HEK293 (cell line): ENCODE data around the gene CIDEA.

Experiments
- CTCF ChIA-PET: fragments of 350-600 bp; formaldehyde crosslinking; extraction: SDS; loops from one replicate; lab custom pipeline; 2021; ENCODE audit warnings: antibody characterized with exemption; lab: Yijun Ruan, JAX
- POLR2A ChIA-PET: fragments of 300-600 bp; formaldehyde crosslinking; extraction: SDS; loops from one replicate; lab custom pipeline; 2020; ENCODE audit warnings: antibody characterized with exemption, inconsistent platforms; lab: Yijun Ruan, JAX
- H3K27ac ChIP-seq: fragments of 200-500 bp; sonication (Bioruptor generic); 2 replicates; pipeline ENCODE4 v1.5.1; 2014; ENCODE audit warnings: low read depth, low read length, control low read depth, inconsistent platforms; ENCODE audit errors: extremely low read depth
- H3K36me3 ChIP-seq, 2 experiments: fragments of 200-500 bp in 1 of 2; sonication (Bioruptor generic) in 1 of 2; 1 replicate in 1 of 2; 2 replicates in 1 of 2; pipeline ENCODE4 v1.5.1; 2014 to 2017; ENCODE audit warnings: inconsistent platforms in 2 of 2, low read length in 2 of 2; ENCODE audit not compliant: control insufficient read depth in 2 of 2, insufficient read depth in 1 of 2
- H3K4me1 ChIP-seq: fragments of 200-500 bp; sonication (Bioruptor generic); 2 replicates; pipeline ENCODE4 v1.5.1; 2014; ENCODE audit warnings: mild to moderate bottlenecking, low read length, inconsistent platforms; ENCODE audit not compliant: control insufficient read depth, insufficient read depth
- H3K4me3 ChIP-seq: 2 replicates; pipeline ENCODE4 v1.5.1; 2011; ENCODE audit warnings: low read depth, mild to moderate bottlenecking, control low read depth, low read length, moderate library complexity
- H3K9me3 ChIP-seq: fragments of 200-500 bp; sonication (Bioruptor generic); 2 replicates; pipeline ENCODE4 v1.5.1; 2014; ENCODE audit warnings: low read depth, low read length, inconsistent platforms; ENCODE audit not compliant: control insufficient read depth, insufficient read depth
- SP7 ChIP-seq: fragments of 450-650 bp; formaldehyde crosslinking; IDR thresholded peaks from 2 replicates; pipeline ENCODE4 v1.5.1; 2016; ENCODE audit warnings: missing biosample characterization, missing genetic modification characterization
- ZBTB21 ChIP-seq: fragments of 450-650 bp; formaldehyde crosslinking; IDR thresholded peaks from 2 replicates; pipeline ENCODE4 v1.5.1; 2017; ENCODE audit warnings: missing biosample characterization, missing genetic modification characterization
- ZFP37 ChIP-seq: fragments of 450-650 bp; formaldehyde crosslinking; IDR thresholded peaks from 2 replicates; pipeline ENCODE4 v1.5.1; 2016; ENCODE audit warnings: missing biosample characterization, missing genetic modification characterization
- ZFP69B ChIP-seq: fragments of 450-650 bp; formaldehyde crosslinking; IDR thresholded peaks from 2 replicates; pipeline ENCODE4 v1.5.1; 2016; ENCODE audit warnings: missing biosample characterization, missing genetic modification characterization
- ZNF169 ChIP-seq: fragments of 450-650 bp; formaldehyde crosslinking; IDR thresholded peaks from 2 replicates; pipeline ENCODE4 v1.5.1; 2016; ENCODE audit warnings: missing biosample characterization, missing genetic modification characterization
- ZNF416 ChIP-seq: fragments of 450-650 bp; formaldehyde crosslinking; IDR thresholded peaks from 2 replicates; pipeline ENCODE4 v1.5.1; 2016; ENCODE audit warnings: missing biosample characterization, missing genetic modification characterization
- ZNF544 ChIP-seq: fragments of 450-650 bp; formaldehyde crosslinking; IDR thresholded peaks from 2 replicates; pipeline ENCODE4 v1.5.0; 2017; ENCODE audit warnings: missing biosample characterization, missing genetic modification characterization
- ZNF548 ChIP-seq: fragments of 450-650 bp; formaldehyde crosslinking; IDR thresholded peaks from 2 replicates; pipeline ENCODE4 v1.5.1; 2016; ENCODE audit warnings: missing biosample characterization, missing genetic modification characterization
- ZNF555 ChIP-seq: fragments of 450-650 bp; formaldehyde crosslinking; conservative IDR thresholded peaks from 2 replicates; pipeline ENCODE4 v1.5.1; 2017; ENCODE audit warnings: missing biosample characterization, mild to moderate bottlenecking, missing genetic modification characterization, inconsistent platforms
- ZNF791 ChIP-seq: fragments of 450-650 bp; formaldehyde crosslinking; IDR thresholded peaks from 2 replicates; pipeline ENCODE4 v1.5.1; 2016; ENCODE audit warnings: missing biosample characterization, missing genetic modification characterization
- TF ChIP-seq, protein P1 (sequence below): fragments of 450-650 bp; formaldehyde crosslinking; IDR thresholded peaks from 2 replicates; pipeline ENCODE4 v1.5.1; 2016; ENCODE audit warnings: missing biosample characterization, missing genetic modification characterization
- TF ChIP-seq, protein P2 (sequence below): fragments of 450-650 bp; formaldehyde crosslinking; IDR thresholded peaks from 2 replicates; pipeline ENCODE4 v1.5.0; 2017; ENCODE audit warnings: missing biosample characterization, missing genetic modification characterization, borderline replicate concordance
- TF ChIP-seq, protein P3 (sequence below): fragments of 450-650 bp; formaldehyde crosslinking; optimal IDR thresholded peaks from 2 replicates; pipeline ENCODE3; 2016; ENCODE audit warnings: missing biosample characterization, mild to moderate bottlenecking, missing genetic modification characterization
- TF ChIP-seq, protein P4 (sequence below): fragments of 450-650 bp; formaldehyde crosslinking; conservative IDR thresholded peaks from 2 replicates; pipeline ENCODE4 v1.5.1; 2016; ENCODE audit warnings: low read depth, missing biosample characterization, missing genetic modification characterization
- TF ChIP-seq, protein P5 (sequence below): fragments of 450-650 bp; formaldehyde crosslinking; IDR thresholded peaks from 2 replicates; pipeline ENCODE4 v1.5.1; 2016; ENCODE audit warnings: missing biosample characterization, missing genetic modification characterization

Gene CIDEA

DNA sequence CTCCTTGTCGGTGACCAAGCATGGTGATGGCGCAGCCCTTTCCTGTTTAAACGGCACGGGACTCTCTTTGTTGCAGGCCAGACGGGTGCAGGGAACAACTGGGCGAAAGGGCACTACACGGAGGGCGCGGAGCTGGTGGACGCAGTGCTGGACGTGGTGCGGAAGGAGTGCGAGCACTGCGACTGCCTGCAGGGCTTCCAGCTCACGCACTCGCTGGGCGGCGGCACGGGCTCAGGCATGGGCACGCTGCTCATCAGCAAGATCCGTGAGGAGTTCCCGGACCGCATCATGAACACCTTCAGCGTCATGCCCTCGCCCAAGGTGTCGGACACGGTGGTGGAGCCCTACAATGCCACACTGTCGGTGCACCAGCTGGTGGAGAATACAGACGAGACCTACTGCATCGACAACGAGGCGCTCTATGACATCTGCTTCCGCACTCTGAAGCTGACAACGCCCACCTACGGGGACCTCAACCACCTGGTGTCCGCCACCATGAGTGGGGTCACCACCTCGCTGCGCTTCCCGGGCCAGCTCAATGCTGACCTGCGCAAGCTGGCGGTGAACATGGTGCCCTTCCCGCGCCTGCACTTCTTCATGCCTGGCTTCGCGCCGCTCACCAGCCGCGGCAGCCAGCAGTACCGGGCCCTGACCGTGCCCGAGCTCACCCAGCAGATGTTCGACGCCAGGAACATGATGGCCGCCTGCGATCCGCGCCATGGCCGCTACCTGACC is 71.0 kb downstream of the CIDEA start:
- peaks cover 2% of the 10 kb centered on the region; the same call in 1 of the 2 replicates for H3K4me1 ChIP-seq
- H3K4me3 ChIP-seq: no peak overlapping the region
- ChIA-PET POLR2A (interaction anchor here (0.5 to 1.5 kb wide), 2 partner anchors 11 to 356 kb away, joined by 3 to 6 read pairs; no protein-coding TSS in a partner anchor), CTCF (interaction anchor here (0.6 to 1.0 kb wide), 5 partner anchors 8 to 59 kb away, joined by 3 to 5 read pairs (median 3); no protein-coding TSS in a partner anchor)
- H3K9me3 ChIP-seq: no peaks in the 10 kb centered on the region
- H3K27ac ChIP-seq: no peak overlapping the region
- peaks cover 39 to 70% of the 10 kb centered on the region in 2 experiments for H3K36me3 ChIP-seq
- TF ChIP-seq, protein P1, sequence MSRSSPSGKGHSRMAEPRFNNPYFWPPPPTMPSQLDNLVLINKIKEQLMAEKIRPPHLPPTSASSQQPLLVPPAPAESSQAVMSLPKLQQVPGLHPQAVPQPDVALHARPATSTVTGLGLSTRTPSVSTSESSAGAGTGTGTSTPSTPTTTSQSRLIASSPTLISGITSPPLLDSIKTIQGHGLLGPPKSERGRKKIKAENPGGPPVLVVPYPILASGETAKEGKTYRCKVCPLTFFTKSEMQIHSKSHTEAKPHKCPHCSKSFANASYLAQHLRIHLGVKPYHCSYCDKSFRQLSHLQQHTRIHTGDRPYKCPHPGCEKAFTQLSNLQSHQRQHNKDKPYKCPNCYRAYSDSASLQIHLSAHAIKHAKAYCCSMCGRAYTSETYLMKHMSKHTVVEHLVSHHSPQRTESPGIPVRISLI (tag by site-specific recombination): no peak
- TF ChIP-seq, protein P2, sequence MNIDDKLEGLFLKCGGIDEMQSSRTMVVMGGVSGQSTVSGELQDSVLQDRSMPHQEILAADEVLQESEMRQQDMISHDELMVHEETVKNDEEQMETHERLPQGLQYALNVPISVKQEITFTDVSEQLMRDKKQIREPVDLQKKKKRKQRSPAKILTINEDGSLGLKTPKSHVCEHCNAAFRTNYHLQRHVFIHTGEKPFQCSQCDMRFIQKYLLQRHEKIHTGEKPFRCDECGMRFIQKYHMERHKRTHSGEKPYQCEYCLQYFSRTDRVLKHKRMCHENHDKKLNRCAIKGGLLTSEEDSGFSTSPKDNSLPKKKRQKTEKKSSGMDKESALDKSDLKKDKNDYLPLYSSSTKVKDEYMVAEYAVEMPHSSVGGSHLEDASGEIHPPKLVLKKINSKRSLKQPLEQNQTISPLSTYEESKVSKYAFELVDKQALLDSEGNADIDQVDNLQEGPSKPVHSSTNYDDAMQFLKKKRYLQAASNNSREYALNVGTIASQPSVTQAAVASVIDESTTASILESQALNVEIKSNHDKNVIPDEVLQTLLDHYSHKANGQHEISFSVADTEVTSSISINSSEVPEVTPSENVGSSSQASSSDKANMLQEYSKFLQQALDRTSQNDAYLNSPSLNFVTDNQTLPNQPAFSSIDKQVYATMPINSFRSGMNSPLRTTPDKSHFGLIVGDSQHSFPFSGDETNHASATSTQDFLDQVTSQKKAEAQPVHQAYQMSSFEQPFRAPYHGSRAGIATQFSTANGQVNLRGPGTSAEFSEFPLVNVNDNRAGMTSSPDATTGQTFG (tag by site-specific recombination): no peak
- no peak for TF ChIP-seq ZBTB21

DNA sequence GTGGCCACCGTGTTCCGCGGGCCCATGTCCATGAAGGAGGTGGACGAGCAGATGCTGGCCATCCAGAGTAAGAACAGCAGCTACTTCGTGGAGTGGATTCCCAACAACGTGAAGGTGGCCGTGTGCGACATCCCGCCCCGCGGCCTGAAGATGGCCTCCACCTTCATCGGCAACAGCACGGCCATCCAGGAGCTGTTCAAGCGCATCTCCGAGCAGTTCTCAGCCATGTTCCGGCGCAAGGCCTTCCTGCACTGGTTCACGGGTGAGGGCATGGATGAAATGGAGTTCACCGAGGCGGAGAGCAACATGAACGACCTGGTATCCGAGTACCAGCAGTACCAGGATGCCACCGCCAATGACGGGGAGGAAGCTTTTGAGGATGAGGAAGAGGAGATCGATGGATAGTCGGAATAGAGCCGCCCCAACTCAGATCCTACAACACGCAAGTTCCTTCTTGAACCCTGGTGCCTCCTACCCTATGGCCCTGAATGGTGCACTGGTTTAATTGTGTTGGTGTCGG is 71.6 kb downstream of the CIDEA start:
- Histone ChIP-seq H3K4me3 (no peak overlapping the region), H3K27ac (no peak overlapping the region), H3K9me3 (no peaks in the 10 kb centered on the region), H3K4me1 (peaks cover 2% of the 10 kb centered on the region; the same call in 1 of the 2 replicates), H3K36me3 (peaks cover 40 to 67% of the 10 kb centered on the region in 2 experiments)
- ChIA-PET POLR2A (interaction anchor here (1.5 kb wide), 1 partner anchor 12 kb away, joined by 3 read pairs; no protein-coding TSS in a partner anchor), CTCF (interaction anchor here (0.6 to 1.0 kb wide), 4 partner anchors 8 to 48 kb away, joined by 3 to 5 read pairs (median 3); no protein-coding TSS in a partner anchor)
- TF ChIP-seq ZFP37 (tag by site-specific recombination) (no peak), ZNF169 (tag by site-specific recombination) (no peak), ZNF555 (tag by site-specific recombination) (no peak)
- TF ChIP-seq, protein P3, sequence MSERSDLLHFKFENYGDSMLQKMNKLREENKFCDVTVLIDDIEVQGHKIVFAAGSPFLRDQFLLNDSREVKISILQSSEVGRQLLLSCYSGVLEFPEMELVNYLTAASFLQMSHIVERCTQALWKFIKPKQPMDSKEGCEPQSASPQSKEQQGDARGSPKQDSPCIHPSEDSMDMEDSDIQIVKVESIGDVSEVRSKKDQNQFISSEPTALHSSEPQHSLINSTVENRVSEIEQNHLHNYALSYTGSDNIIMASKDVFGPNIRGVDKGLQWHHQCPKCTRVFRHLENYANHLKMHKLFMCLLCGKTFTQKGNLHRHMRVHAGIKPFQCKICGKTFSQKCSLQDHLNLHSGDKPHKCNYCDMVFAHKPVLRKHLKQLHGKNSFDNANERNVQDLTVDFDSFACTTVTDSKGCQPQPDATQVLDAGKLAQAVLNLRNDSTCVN (tag by site-specific recombination): no peak

DNA sequence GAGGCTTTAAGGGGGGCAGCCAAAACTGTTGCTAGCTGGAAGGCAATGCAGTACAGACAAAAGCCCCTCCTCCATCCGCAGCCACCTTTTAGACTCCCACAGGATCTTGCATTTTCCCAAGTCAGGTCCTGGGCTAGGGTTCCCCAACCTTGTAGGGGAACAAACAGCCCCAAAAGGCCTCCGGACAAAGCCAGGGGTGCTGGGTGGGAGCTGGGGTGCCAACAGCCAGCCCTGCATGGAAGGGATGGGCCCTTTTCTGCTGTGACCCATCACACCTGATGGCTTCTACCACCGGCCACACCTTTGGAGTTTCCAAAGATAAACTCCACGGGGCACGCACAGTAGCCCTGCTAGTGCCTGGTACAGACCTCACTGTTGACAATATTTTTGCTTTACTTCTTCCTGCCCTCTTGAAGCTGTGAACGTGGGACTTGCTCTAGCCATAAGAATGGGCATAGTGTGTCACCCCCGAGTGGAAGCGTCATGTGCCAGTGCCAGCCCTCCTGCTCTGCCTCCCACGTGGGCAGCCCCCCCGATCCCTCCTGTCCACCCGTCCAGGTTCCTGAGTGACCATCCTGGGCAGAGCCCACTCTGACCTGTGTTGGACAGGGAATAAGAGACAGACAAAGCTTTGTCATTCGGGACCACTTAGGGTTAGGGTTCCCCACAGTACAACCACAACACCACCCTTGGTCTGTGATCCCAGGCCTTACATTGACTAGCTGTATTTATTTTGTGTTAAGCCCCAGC is 72.7 kb downstream of the CIDEA start:
- CTCF ChIA-PET: interaction anchor here (0.6 to 2.9 kb wide), 20 partner anchors 9 to 608 kb away, joined by 3 to 101 read pairs (median 6); partner anchors contain the start of gene TUBB6
- no peak for TF ChIP-seq ZFP69B (tag by site-specific recombination)
- TF ChIP-seq, protein P4, sequence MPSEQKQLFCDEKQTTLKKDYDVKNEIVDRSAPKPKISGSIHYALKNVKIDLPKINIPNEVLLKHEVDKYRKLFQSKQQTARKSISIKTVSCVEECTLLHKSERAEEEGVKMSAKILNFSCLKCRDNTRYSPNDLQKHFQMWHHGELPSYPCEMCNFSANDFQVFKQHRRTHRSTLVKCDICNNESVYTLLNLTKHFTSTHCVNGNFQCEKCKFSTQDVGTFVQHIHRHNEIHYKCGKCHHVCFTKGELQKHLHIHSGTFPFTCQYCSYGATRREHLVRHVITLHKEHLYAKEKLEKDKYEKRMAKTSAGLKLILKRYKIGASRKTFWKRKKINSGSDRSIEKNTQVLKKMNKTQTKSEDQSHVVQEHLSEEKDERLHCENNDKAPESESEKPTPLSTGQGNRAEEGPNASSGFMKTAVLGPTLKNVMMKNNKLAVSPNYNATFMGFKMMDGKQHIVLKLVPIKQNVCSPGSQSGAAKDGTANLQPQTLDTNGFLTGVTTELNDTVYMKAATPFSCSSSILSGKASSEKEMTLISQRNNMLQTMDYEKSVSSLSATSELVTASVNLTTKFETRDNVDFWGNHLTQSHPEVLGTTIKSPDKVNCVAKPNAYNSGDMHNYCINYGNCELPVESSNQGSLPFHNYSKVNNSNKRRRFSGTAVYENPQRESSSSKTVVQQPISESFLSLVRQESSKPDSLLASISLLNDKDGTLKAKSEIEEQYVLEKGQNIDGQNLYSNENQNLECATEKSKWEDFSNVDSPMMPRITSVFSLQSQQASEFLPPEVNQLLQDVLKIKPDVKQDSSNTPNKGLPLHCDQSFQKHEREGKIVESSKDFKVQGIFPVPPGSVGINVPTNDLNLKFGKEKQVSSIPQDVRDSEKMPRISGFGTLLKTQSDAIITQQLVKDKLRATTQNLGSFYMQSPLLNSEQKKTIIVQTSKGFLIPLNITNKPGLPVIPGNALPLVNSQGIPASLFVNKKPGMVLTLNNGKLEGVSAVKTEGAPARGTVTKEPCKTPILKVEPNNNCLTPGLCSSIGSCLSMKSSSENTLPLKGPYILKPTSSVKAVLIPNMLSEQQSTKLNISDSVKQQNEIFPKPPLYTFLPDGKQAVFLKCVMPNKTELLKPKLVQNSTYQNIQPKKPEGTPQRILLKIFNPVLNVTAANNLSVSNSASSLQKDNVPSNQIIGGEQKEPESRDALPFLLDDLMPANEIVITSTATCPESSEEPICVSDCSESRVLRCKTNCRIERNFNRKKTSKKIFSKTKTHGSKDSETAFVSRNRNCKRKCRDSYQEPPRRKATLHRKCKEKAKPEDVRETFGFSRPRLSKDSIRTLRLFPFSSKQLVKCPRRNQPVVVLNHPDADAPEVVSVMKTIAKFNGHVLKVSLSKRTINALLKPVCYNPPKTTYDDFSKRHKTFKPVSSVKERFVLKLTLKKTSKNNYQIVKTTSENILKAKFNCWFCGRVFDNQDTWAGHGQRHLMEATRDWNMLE (tag by site-specific recombination): no peak
- TF ChIP-seq ZNF544 (tag by site-specific recombination): no peak
- TF ChIP-seq ZNF548: no peak
- TF ChIP-seq ZNF791 (tag by site-specific recombination): no peak
- TF ChIP-seq ZNF416 (tag by site-specific recombination): no peak
- TF ChIP-seq SP7 (tag by site-specific recombination): no peak
- TF ChIP-seq, protein P5, sequence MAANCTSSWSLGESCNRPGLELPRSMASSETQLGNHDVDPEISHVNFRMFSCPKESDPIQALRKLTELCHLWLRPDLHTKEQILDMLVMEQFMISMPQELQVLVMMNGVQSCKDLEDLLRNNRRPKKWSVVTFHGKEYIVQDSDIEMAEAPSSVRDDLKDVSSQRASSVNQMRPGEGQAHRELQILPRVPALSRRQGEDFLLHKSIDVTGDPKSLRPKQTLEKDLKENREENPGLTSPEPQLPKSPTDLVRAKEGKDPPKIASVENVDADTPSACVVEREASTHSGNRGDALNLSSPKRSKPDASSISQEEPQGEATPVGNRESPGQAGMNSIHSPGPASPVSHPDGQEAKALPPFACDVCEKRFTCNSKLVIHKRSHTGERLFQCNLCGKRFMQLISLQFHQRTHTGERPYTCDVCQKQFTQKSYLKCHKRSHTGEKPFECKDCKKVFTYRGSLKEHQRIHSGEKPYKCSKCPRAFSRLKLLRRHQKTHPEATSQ (tag by site-specific recombination): no peak
- H3K36me3 ChIP-seq: peaks cover 43 to 63% of the 10 kb centered on the region in 2 experiments
- H3K4me3 ChIP-seq: no peak overlapping the region
- no peak overlapping the region for H3K27ac ChIP-seq
- H3K9me3 ChIP-seq: no peaks in the 10 kb centered on the region
- POLR2A ChIA-PET: interaction anchor here (2.3 kb wide), 1 partner anchor 50 kb away, joined by 14 read pairs; the partner anchor contains the start of gene AFG3L2
- no peaks in the 10 kb centered on the region; the same call in 1 of the 2 replicates for H3K4me1 ChIP-seq
